ENCODE data around the gene PTPRD.

DNA sequence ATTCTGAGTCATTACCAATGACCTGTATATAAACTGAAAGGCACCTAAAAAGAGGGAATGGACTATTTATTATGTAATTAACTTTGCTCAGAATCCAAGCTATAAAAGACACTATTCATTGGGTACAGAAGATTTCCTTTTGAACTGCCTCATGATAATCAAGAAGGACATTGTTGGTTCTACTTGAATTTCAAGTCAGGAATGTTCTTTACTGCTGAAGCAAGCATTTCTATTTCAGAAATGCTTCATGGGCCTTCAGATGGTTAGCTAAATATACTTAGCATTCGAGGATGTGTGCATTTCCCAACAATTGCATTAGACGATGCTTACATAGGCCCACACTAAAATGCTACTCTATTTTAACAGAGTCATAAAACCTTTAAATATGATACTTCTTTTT is 2155.0 kb downstream of the PTPRD start:
- no peak for TF ChIP-seq EZH2 (IDR thresholded peaks at IDR 0.05; ENCODE audit: borderline replicate concordance, insufficient read depth, low read depth, low read length, poor library complexity, severe bottlenecking)
- TF ChIP-seq, protein P1, sequence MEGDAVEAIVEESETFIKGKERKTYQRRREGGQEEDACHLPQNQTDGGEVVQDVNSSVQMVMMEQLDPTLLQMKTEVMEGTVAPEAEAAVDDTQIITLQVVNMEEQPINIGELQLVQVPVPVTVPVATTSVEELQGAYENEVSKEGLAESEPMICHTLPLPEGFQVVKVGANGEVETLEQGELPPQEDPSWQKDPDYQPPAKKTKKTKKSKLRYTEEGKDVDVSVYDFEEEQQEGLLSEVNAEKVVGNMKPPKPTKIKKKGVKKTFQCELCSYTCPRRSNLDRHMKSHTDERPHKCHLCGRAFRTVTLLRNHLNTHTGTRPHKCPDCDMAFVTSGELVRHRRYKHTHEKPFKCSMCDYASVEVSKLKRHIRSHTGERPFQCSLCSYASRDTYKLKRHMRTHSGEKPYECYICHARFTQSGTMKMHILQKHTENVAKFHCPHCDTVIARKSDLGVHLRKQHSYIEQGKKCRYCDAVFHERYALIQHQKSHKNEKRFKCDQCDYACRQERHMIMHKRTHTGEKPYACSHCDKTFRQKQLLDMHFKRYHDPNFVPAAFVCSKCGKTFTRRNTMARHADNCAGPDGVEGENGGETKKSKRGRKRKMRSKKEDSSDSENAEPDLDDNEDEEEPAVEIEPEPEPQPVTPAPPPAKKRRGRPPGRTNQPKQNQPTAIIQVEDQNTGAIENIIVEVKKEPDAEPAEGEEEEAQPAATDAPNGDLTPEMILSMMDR (IDR thresholded peaks at IDR 0.05) = no peak

Measured in B cell (primary cell).